Nephron (organoid): ENCODE results near the gene PSMB8.
A peak's percentile ranks its signal among the peaks of the same experiment; 100 is the strongest.
"Not testable (repeated sequence)": the region's sequence is repeated elsewhere in the genome, so short reads cannot be mapped to it uniquely, and the experiment has no call there.

Experiments
- H3K27ac Mint-ChIP-seq, 3 experiments: 2 replicates each; pipeline ENCODE4 v1.8.0; 2020; ENCODE audit warnings: mixed read lengths in 3 of 3, mild to moderate bottlenecking in 2 of 3, moderate library complexity in 1 of 3
- H3K27me3 Mint-ChIP-seq: 2 replicates; pipeline ENCODE4 v1.8.0; 2021; ENCODE audit warnings: low read depth, mild to moderate bottlenecking, moderate library complexity, mixed read lengths
- H3K36me3 Mint-ChIP-seq: 2 replicates; pipeline ENCODE4 v1.8.0; 2020; ENCODE audit warnings: low read depth, mixed read lengths
- H3K4me1 Mint-ChIP-seq: 2 replicates; pipeline ENCODE4 v1.8.0; 2020; ENCODE audit warnings: mixed read lengths
- H3K4me3 Mint-ChIP-seq, 3 experiments: 2 replicates each; pipeline ENCODE4 v1.8.0; 2020; ENCODE audit warnings: mild to moderate bottlenecking in 3 of 3, mixed read lengths in 3 of 3, moderate library complexity in 2 of 3
- H3K9me3 Mint-ChIP-seq: 2 replicates; pipeline ENCODE4 v1.8.0; 2020; ENCODE audit warnings: mixed read lengths
- TF ChIP-seq, protein P1 (sequence below), 3 experiments: fragments of 200-600 bp; sonication (generic); IDR thresholded peaks; one replicate each; pipeline ENCODE4 v1.5.0; 2021; ENCODE audit warnings: antibody characterized with exemption in 3 of 3; ENCODE audit not compliant: unreplicated experiment in 3 of 3

PSMB8 gene

GRCh38 chr6:32886681-32887383, 43.0 kb upstream of the PSMB8 start:
- Mint-ChIP-seq H3K27me3 (peaks cover 7% of the 10 kb centered on the region), H3K4me3 (no peak overlapping the region), H3K36me3 (no peaks in the 10 kb centered on the region), H3K4me1 (peaks cover 21% of the 10 kb centered on the region), H3K27ac (no peak overlapping the region), H3K9me3 (no peaks in the 10 kb centered on the region)
- TF ChIP-seq, protein P1, sequence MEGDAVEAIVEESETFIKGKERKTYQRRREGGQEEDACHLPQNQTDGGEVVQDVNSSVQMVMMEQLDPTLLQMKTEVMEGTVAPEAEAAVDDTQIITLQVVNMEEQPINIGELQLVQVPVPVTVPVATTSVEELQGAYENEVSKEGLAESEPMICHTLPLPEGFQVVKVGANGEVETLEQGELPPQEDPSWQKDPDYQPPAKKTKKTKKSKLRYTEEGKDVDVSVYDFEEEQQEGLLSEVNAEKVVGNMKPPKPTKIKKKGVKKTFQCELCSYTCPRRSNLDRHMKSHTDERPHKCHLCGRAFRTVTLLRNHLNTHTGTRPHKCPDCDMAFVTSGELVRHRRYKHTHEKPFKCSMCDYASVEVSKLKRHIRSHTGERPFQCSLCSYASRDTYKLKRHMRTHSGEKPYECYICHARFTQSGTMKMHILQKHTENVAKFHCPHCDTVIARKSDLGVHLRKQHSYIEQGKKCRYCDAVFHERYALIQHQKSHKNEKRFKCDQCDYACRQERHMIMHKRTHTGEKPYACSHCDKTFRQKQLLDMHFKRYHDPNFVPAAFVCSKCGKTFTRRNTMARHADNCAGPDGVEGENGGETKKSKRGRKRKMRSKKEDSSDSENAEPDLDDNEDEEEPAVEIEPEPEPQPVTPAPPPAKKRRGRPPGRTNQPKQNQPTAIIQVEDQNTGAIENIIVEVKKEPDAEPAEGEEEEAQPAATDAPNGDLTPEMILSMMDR (IDR thresholded peaks at IDR 0.05; ENCODE audit: unreplicated experiment in 3 of 3), result no peak

GRCh38 chr6:32885698-32886286, 41.9 kb upstream of the PSMB8 start:
- TF ChIP-seq, protein P1 (IDR thresholded peaks at IDR 0.05; ENCODE audit: unreplicated experiment in 3 of 3), result peak; percentile 55 to 72 (median 57)
- H3K27me3 Mint-ChIP-seq, result peaks cover 7% of the 10 kb centered on the region
- peaks cover 21% of the 10 kb centered on the region for H3K4me1 Mint-ChIP-seq
- H3K36me3 Mint-ChIP-seq, result no peaks in the 10 kb centered on the region
- no peak overlapping the region for H3K27ac Mint-ChIP-seq
- no peaks in the 10 kb centered on the region for H3K9me3 Mint-ChIP-seq
- no peak overlapping the region for H3K4me3 Mint-ChIP-seq

DNA sequence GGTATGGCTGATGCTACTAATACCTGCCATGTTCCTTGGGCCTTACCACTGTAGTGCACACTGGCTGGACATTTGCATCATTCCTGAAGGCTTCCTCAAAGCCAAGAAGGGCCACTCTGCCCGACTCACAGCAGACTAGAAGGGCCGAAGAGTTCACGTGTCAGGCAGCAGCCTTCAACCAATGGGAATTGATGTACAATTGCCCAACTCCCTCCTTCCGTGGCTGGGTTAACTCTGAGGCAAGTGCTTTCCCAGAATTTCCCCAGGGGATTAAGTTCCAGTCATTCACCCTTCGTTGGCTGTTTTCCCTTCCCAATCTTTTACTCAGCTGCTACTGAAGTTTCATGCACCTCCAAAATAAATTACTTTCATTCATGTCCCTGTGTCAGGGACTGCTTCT, 39.9 kb upstream of the PSMB8 start:
- no peak overlapping the region for H3K27ac Mint-ChIP-seq
- H3K27me3 Mint-ChIP-seq, result peaks cover 10% of the 10 kb centered on the region
- no peaks in the 10 kb centered on the region for H3K36me3 Mint-ChIP-seq
- no peaks in the 10 kb centered on the region for H3K9me3 Mint-ChIP-seq
- TF ChIP-seq, protein P1 (IDR thresholded peaks at IDR 0.05; ENCODE audit: unreplicated experiment in 3 of 3), result no peak
- H3K4me1 Mint-ChIP-seq, result peaks cover 21% of the 10 kb centered on the region
- H3K4me3 Mint-ChIP-seq, result no peak overlapping the region

DNA sequence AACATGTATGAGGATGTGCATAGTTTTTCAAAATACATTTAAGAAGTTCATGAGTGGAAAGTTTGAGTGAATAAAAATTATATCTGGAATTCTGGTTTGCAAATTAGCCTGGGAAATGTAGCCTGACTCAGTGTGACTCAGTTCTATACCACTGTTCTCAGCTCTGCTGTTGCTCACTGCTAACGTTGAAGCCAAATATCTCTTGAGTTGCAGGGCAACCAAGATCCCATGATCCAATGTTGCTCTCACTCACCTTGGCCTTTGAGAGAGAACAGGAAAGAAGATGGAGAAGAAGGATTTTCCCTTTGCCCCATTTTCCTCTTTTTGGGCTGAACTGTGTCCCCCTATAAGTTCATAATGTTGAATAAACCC, 39.0 kb upstream of the PSMB8 start:
- peaks cover 20% of the 10 kb centered on the region for H3K4me1 Mint-ChIP-seq
- H3K4me3 Mint-ChIP-seq, result no peak overlapping the region
- H3K27me3 Mint-ChIP-seq, result peaks cover 13% of the 10 kb centered on the region
- H3K36me3 Mint-ChIP-seq, result no peaks in the 10 kb centered on the region
- TF ChIP-seq, protein P1 (IDR thresholded peaks at IDR 0.05; ENCODE audit: unreplicated experiment in 3 of 3), result no peak
- no peak overlapping the region for H3K27ac Mint-ChIP-seq
- H3K9me3 Mint-ChIP-seq, result no peaks in the 10 kb centered on the region

GRCh38 chr6:32880962-32881361, 37.1 kb upstream of the PSMB8 start:
- H3K9me3 Mint-ChIP-seq, H3K4me1 Mint-ChIP-seq, H3K36me3 Mint-ChIP-seq, H3K4me3 Mint-ChIP-seq, H3K27ac Mint-ChIP-seq: not testable (repeated sequence)
- peaks cover 23% of the 10 kb centered on the region for H3K27me3 Mint-ChIP-seq

DNA sequence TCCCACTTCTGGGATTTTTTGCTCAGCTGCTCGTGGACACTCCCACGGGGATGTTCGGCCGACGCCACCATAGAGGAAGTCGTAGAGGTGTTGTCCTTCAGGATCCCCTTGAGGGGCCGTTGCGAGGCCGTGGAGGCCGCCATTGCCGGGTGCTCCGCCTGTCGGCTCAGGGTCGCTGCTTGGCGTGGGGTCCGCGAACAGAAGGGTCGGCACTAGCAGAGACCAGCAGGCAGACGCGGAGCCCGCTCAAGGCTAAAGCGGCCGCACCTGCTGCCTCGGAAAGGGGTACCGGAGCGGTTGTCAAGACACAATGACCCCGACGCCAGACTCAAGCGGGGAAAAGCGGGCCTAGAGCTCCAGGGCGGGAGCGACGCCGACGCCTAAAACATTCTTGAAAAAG, 35.8 kb upstream of the PSMB8 start:
- Mint-ChIP-seq H3K27me3 (peaks cover 32% of the 10 kb centered on the region), H3K36me3 (no peaks in the 10 kb centered on the region), H3K27ac (no peak overlapping the region), H3K4me3 (no peak overlapping the region), H3K9me3 (no peaks in the 10 kb centered on the region), H3K4me1 (no peaks in the 10 kb centered on the region)
- TF ChIP-seq, protein P1 (IDR thresholded peaks at IDR 0.05; ENCODE audit: unreplicated experiment in 3 of 3), result no peak
